Trophoblast cell (in vitro differentiated cells and primary cell): ENCODE measurements around the gene IL1RAP.

Source experiments
- DNase-seq, 2 donors: peaks; one replicate each; pipeline ENCODE4 v3.0.0-alpha.2; 2016
- H2AFZ ChIP-seq: 2 replicates; pipeline ENCODE4 v1.6.1; 2013; ENCODE audit warnings: low read length, moderate library complexity, mild to moderate bottlenecking; ENCODE audit not compliant: insufficient read depth, poor library complexity
- H2AK5ac ChIP-seq: 2 replicates; pipeline ENCODE4 v1.6.1; 2013; ENCODE audit warnings: mild to moderate bottlenecking, low read length
- H2BK120ac ChIP-seq: 2 replicates; pipeline ENCODE4 v1.6.1; 2013; ENCODE audit warnings: low read length, mild to moderate bottlenecking, moderate library complexity; ENCODE audit not compliant: insufficient read depth, poor library complexity
- H2BK12ac ChIP-seq: 2 replicates; pipeline ENCODE4 v1.6.1; 2013; ENCODE audit warnings: mild to moderate bottlenecking, low read length, moderate library complexity
- H2BK5ac ChIP-seq: 2 replicates; pipeline ENCODE4 v1.6.1; 2013; ENCODE audit warnings: low read length, low read depth, moderate library complexity, mild to moderate bottlenecking; ENCODE audit not compliant: poor library complexity
- H3K14ac ChIP-seq: 2 replicates; pipeline ENCODE4 v1.6.1; 2013; ENCODE audit warnings: mild to moderate bottlenecking, low read length
- H3K18ac ChIP-seq: 2 replicates; pipeline ENCODE4 v1.6.1; 2013; ENCODE audit warnings: mild to moderate bottlenecking, low read length
- H3K23ac ChIP-seq: 2 replicates; pipeline ENCODE4 v1.6.1; 2013; ENCODE audit warnings: low read length
- H3K27ac ChIP-seq: 2 replicates; pipeline ENCODE4 v1.5.1; 2013; ENCODE audit warnings: low read depth, mild to moderate bottlenecking, inconsistent platforms, low read length, moderate library complexity
- H3K27me3 ChIP-seq: 2 replicates; pipeline ENCODE4 v1.6.1; 2013; ENCODE audit warnings: inconsistent platforms, mild to moderate bottlenecking, low read length, moderate library complexity; ENCODE audit not compliant: insufficient read depth
- H3K36me3 ChIP-seq, 2 experiments: 1 replicate in 1 of 2; 2 replicates in 1 of 2; pipeline ENCODE4 v1.6.1; 2013; ENCODE audit warnings: low read length in 2 of 2, mild to moderate bottlenecking in 2 of 2, moderate library complexity in 1 of 2; ENCODE audit not compliant: insufficient read depth in 2 of 2, control insufficient read depth in 1 of 2
- H3K4ac ChIP-seq: 2 replicates; pipeline ENCODE4 v1.6.1; 2013; ENCODE audit warnings: low read depth, mild to moderate bottlenecking, low read length, moderate library complexity
- H3K4me1 ChIP-seq, 2 experiments: 1 replicate in 1 of 2; 2 replicates in 1 of 2; pipeline ENCODE4 v1.6.1; 2013; ENCODE audit warnings: low read length in 2 of 2, mild to moderate bottlenecking in 2 of 2, moderate library complexity in 1 of 2; ENCODE audit not compliant: insufficient read depth in 2 of 2, control insufficient read depth in 1 of 2
- H3K4me2 ChIP-seq: 2 replicates; pipeline ENCODE4 v1.6.1; 2013; ENCODE audit warnings: inconsistent platforms, mild to moderate bottlenecking, low read length, moderate library complexity
- H3K4me3 ChIP-seq: 2 replicates; pipeline ENCODE4 v1.5.1; 2013; ENCODE audit warnings: mild to moderate bottlenecking, low read depth, low read length, inconsistent platforms
- H3K79me1 ChIP-seq: one replicate; pipeline ENCODE4 v1.6.1; 2013; ENCODE audit warnings: low read length
- H3K79me2 ChIP-seq: 2 replicates; pipeline ENCODE4 v1.6.1; 2013; ENCODE audit warnings: low read length, mild to moderate bottlenecking; ENCODE audit not compliant: control insufficient read depth, insufficient read depth, poor library complexity
- H3K9ac ChIP-seq: 2 replicates; pipeline ENCODE4 v1.6.1; 2013; ENCODE audit warnings: mild to moderate bottlenecking, low read length
- H3K9me3 ChIP-seq: 2 replicates; pipeline ENCODE4 v1.6.1; 2013; ENCODE audit warnings: low read depth, mild to moderate bottlenecking, control low read depth, inconsistent platforms, low read length; ENCODE audit not compliant: insufficient read depth
- H4K12ac ChIP-seq: 2 replicates; pipeline ENCODE4 v1.6.1; 2013; ENCODE audit warnings: low read depth, mild to moderate bottlenecking, low read length, moderate library complexity
- H4K8ac ChIP-seq: 2 replicates; pipeline ENCODE4 v1.6.1; 2013; ENCODE audit warnings: low read depth, mild to moderate bottlenecking, low read length, moderate library complexity
- H4K91ac ChIP-seq: one replicate; pipeline ENCODE4 v1.6.1; 2013; ENCODE audit warnings: low read depth, mild to moderate bottlenecking, low read length, moderate library complexity
- WGBS: extraction: QIAGEN DNeasy Blood & Tissue Kit; methylation state at CpG from one replicate; pipeline ENCODE4 v1.1.7; 2013; ENCODE audit warnings: missing lambda C conversion rate; ENCODE audit not compliant: insufficient read length, insufficient coverage; ENCODE audit errors: extremely low coverage; 5-methylcytosine and 5-hydroxymethylcytosine counted together

IL1RAP gene

DNA sequence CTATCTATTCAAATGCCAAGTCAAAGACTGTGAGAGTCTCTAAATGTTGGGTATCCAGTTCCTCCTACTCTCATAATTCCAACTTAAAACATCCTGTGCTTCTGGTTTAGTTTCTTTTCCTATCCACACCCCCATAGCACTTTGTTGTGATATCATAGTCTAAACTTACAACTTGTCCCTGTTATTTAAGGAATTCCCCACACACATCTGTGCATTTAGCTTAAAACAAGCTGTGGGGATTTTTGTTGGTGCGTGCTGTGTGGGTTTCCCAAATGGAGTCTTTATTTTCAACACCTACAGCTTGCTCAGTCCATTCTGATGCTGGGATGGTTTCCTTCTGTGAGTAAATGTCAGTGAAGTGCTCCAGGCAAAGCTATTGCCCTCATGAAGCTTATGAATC is 181.3 kb downstream of the IL1RAP start:
- Histone ChIP-seq H2BK12ac (no peak overlapping the region), H3K14ac (no peak overlapping the region), H3K23ac (no peak overlapping the region), H2AK5ac (no peak overlapping the region), H4K91ac (no peak overlapping the region), H4K8ac (no peak overlapping the region), H2BK120ac (no peak overlapping the region), H3K36me3 (no peaks in the 10 kb centered on the region), H3K79me2 (no peaks in the 10 kb centered on the region), H3K4me1 (no peaks in the 10 kb centered on the region), H3K27me3 (no peaks in the 10 kb centered on the region), H4K12ac (no peak overlapping the region), H3K4me2 (no peak overlapping the region), H3K18ac (no peak overlapping the region), H3K4me3 (no peak overlapping the region), H3K9me3 (no peaks in the 10 kb centered on the region), H2AFZ (no peak overlapping the region), H3K4ac (no peak overlapping the region), H3K27ac (no peak overlapping the region), H3K9ac (no peak overlapping the region), H2BK5ac (no peak overlapping the region), H3K79me1 (no peaks in the 10 kb centered on the region)
- no CpG with 5 or more reads among the region's 1 CpG for WGBS
- DNase-seq: peak; percentile 43 to 65

DNA sequence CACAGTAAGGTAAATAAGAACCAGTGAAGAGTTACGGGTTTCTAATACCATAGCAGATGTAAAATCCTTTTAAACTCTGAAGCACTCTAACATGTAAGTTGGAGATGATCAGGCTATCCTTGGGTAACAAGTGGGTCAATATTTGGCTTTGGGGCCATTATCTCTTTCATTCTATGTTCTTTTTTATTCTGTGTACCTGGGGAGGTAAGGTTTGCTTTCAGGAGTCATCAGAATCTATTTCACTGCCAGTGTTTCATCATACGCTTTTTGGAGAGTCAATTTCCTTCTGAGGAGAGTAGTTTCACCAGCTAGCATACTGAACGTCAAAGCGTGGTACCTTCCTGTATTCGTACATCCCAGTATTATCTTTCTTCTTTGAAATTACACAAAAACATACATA is 182.1 kb downstream of the IL1RAP start:
- Histone ChIP-seq H3K79me1 (no peaks in the 10 kb centered on the region), H2BK120ac (no peak overlapping the region), H4K8ac (no peak overlapping the region), H3K9me3 (no peaks in the 10 kb centered on the region), H3K79me2 (no peaks in the 10 kb centered on the region), H2BK12ac (no peak overlapping the region), H3K4me3 (no peak overlapping the region), H3K36me3 (no peaks in the 10 kb centered on the region), H3K9ac (no peak overlapping the region), H2BK5ac (no peak overlapping the region), H3K23ac (no peak overlapping the region), H3K4me2 (no peak overlapping the region), H3K27ac (no peak overlapping the region), H3K27me3 (no peaks in the 10 kb centered on the region), H3K4me1 (no peaks in the 10 kb centered on the region), H3K14ac (no peak overlapping the region), H3K4ac (no peak overlapping the region), H3K18ac (no peak overlapping the region), H4K91ac (no peak overlapping the region), H4K12ac (no peak overlapping the region), H2AK5ac (no peak overlapping the region), H2AFZ (no peak overlapping the region)
- no CpG with 5 or more reads among the region's 5 CpGs for WGBS
- DNase-seq: no peak

DNA sequence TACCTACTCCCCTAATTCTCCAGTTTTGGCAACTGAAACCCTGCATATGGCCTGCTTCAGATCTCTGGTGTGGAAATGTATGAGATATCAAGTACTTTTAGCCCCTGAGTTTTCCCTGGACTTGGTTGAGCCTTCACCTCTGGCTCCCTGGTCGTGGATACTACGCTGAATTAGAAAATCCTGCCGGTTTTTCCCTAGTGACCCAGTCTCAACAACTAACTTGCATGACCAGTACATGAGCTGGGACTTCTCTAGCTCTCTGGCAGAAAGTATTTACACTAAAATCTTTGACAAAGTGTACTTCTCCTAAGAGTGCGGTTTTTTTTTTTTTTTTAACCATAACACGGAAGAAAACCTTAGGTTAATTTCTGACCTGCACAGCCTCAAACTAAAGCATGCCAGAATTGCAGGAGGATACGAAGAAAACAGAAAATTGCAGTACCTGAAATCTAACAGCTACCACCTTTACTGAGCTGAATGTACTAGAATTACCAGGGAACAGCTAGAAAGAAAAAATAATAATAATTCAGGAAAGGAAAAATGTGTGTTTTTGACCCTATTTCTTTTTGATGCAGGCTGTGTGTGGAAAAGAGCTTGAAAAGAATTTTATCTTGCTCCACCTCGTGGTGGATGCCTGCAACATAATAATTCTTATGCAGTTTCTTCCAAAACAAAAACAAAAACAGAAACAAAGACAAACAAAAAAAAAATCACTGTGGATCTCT is 183.1 kb downstream of the IL1RAP start:
- H3K18ac ChIP-seq: peak overlapping the region; percentile 18
- H4K8ac ChIP-seq: no peak overlapping the region
- H3K4me1 ChIP-seq: no peaks in the 10 kb centered on the region
- H4K91ac ChIP-seq: peak overlapping the region; percentile 2
- no peak overlapping the region for H2AFZ ChIP-seq
- H3K23ac ChIP-seq: no peak overlapping the region
- no peak overlapping the region for H2AK5ac ChIP-seq
- H2BK5ac ChIP-seq: peak overlapping the region; percentile 5
- no peak overlapping the region for H4K12ac ChIP-seq
- H3K4me3 ChIP-seq: no peak overlapping the region
- no peaks in the 10 kb centered on the region for H3K36me3 ChIP-seq
- no peak overlapping the region for H2BK12ac ChIP-seq
- no peaks in the 10 kb centered on the region for H3K27me3 ChIP-seq
- DNase-seq: peak; percentile 22 to 71
- WGBS: no CpG with 5 or more reads among the region's 7 CpGs
- no peak overlapping the region for H3K9ac ChIP-seq
- peak overlapping the region; percentile 3 for H2BK120ac ChIP-seq
- H3K27ac ChIP-seq: no peak overlapping the region
- no peaks in the 10 kb centered on the region for H3K79me2 ChIP-seq
- no peak overlapping the region for H3K4me2 ChIP-seq
- no peaks in the 10 kb centered on the region for H3K79me1 ChIP-seq
- no peak overlapping the region for H3K4ac ChIP-seq
- no peaks in the 10 kb centered on the region for H3K9me3 ChIP-seq
- H3K14ac ChIP-seq: no peak overlapping the region

DNA sequence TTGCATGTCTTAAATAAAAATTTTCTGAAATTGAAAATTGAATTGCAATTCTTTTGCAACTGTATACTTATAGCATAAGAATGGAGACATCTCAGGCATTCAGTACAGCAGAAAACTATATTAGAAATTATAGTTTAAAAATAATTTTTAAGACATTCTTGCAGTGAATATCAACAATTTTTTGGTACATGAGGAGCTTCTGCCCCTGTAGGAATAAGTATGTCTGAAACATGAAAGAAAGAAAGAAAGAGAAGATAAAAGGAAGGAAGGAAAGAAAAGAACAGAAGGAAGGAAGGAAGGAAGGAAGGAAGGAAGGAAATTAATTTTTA is 183.6 kb downstream of the IL1RAP start:
- no peak for DNase-seq
- H3K14ac ChIP-seq: no peak overlapping the region
- no peaks in the 10 kb centered on the region for H3K27me3 ChIP-seq
- H4K91ac ChIP-seq: no peak overlapping the region
- H3K4ac ChIP-seq: no peak overlapping the region
- no peak overlapping the region for H2BK12ac ChIP-seq
- H2BK120ac ChIP-seq: no peak overlapping the region
- H3K79me1 ChIP-seq: no peaks in the 10 kb centered on the region
- H3K9ac ChIP-seq: no peak overlapping the region
- H4K12ac ChIP-seq: no peak overlapping the region
- H2AK5ac ChIP-seq: no peak overlapping the region
- no peak overlapping the region for H3K18ac ChIP-seq
- H3K27ac ChIP-seq: no peak overlapping the region
- no peak overlapping the region for H2AFZ ChIP-seq
- no peak overlapping the region for H3K4me2 ChIP-seq
- no peaks in the 10 kb centered on the region for H3K9me3 ChIP-seq
- no peak overlapping the region for H3K4me3 ChIP-seq
- H3K36me3 ChIP-seq: no peaks in the 10 kb centered on the region
- no peak overlapping the region for H2BK5ac ChIP-seq
- H3K23ac ChIP-seq: no peak overlapping the region
- H3K4me1 ChIP-seq: no peaks in the 10 kb centered on the region
- H4K8ac ChIP-seq: no peak overlapping the region
- no peaks in the 10 kb centered on the region for H3K79me2 ChIP-seq
